ENCODE measurements around the gene MCOLN2.
"Not testable (repeated sequence)": the region's sequence is repeated elsewhere in the genome, so short reads cannot be mapped to it uniquely, and the experiment has no call there.

MCOLN2 gene

DNA sequence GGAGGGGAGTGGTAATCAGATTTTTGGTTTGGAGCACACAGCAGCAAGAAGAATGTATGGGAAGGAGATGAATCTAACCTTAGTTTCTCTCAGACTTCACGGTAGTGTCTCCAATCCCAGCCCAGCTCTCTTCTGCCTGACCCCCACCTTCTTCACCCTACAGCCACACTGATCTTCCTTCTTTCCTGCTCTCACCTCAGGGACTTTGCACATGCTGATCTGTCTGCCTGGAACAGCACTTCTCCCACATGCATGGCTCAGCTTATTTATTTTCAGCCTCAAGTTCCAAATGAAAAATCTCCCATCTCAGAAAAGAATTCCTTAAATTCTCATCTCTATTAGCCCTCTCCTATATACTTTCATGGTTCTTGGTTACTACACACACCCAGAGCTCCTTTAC lies 55.1 kb downstream of the MCOLN2 start:
- no peak for DNase-seq (ENCODE audit: low spot score)

GRCh38 chr1:84940481-84940880 lies 56.4 kb downstream of the MCOLN2 start:
- peak; percentile 72 for DNase-seq (ENCODE audit: low spot score)

GRCh38 chr1:84939761-84940160 lies 57.2 kb downstream of the MCOLN2 start:
- DNase-seq (ENCODE audit: low spot score) = no peak

- no peak for DNase-seq (ENCODE audit: low spot score)
Measured at GRCh38 chr1:84939151-84939550, 57.8 kb downstream of the MCOLN2 start.

DNA sequence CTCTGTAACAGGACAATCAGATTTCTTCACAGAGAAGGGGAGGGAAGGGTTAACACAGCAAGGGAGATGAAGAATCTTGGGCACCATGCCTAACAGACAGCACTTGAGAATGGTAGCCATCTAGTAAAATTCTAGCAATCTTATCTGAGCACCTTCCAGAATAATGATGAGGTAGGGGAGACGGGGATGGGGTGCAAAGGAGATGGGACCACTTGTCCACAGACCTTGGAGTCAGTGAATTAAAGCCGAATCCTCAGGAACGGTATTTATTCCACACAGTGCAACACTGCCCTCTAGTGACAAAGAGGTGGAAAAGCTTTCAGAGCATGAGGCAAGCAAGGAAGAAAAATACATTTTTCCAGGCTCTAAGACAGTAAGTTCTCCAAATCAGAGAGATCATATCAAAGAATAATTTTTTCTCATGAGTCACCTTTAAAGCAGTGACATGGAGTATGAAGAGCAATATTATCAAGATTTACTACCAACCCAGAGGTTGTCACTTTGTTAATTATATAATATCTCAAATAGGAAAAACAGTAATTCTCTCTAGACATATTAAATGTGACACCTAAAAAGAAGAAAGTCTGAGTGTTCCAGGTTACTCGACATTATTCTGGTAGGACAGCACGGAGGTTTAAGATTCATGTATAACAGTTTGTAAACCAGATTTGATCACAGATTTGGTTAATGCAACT lies 60.6 kb downstream of the MCOLN2 start:
- DNase-seq (ENCODE audit: low spot score) = peak; percentile 67

- DNase-seq (ENCODE audit: low spot score) = no peak
Measured at GRCh38 chr1:84933011-84933611, 63.8 kb downstream of the MCOLN2 start.

GRCh38 chr1:84930831-84931230 lies 66.1 kb downstream of the MCOLN2 start:
- no peak for DNase-seq (ENCODE audit: low spot score)

GRCh38 chr1:84930329-84930728 lies 66.6 kb downstream of the MCOLN2 start:
- DNase-seq (ENCODE audit: low spot score) = no peak

DNA sequence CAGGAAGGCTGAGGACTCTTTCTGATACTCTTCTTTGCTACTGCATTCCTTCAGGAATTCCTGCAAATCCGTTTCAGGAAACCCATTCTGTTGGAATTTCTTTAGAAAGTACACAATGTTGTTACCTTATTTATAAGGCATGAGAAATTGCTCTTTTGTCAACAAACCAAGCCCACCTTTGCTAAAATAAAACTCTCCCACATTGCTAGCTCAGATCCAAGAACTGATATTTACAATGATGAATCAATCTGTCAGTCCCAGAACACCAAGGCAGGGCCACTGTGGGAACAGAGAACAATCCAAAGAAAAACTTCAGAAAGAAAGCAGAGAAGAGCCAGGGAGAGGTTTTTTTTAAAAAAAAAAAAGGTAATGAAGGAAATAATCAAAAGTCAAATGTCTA lies 67.3 kb downstream of the MCOLN2 start:
- DNase-seq (ENCODE audit: low spot score) = no peak

DNA sequence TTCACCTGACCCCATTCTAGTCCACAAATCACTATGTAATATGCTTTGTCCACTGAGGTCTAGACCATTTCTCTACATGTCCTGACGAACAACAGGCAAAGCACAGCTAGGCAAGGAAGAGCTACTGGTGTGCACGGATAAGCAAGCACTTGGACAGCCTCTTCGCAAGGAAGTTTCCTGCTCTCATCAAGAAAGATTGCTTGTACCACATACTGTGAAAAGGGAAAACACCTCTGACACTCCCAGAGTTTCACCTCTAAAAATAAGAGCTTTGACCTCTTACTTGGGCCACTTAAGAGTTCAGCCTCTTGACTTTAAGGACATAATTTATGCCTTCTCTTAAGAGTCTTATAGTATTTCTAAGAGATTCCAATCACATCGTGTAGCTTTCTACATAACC lies 67.9 kb downstream of the MCOLN2 start:
- no peak for DNase-seq (ENCODE audit: low spot score)

DNA sequence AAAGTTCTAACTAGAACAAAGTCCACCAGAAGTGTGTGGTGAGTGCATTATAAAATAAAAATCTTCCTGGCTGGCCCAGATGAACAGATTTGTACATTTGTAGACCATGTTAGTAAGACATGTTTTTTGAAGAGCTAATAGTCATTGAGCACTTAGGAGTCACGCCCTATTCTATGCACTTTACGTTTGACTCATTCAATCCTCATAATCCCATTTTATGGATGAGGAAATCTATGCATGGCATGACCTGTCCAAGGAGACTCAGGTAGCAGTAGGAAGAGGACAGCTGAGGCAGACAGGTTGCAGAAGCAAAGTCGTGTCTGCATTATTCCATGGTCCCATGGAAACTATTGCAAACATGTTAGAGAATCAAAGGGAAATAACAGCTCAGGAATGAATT lies 73.6 kb downstream of the MCOLN2 start:
- DNase-seq (ENCODE audit: low spot score) = no peak

GRCh38 chr1:84920159-84920558 lies 76.8 kb downstream of the MCOLN2 start:
- DNase-seq (ENCODE audit: low spot score) = no peak

DNA sequence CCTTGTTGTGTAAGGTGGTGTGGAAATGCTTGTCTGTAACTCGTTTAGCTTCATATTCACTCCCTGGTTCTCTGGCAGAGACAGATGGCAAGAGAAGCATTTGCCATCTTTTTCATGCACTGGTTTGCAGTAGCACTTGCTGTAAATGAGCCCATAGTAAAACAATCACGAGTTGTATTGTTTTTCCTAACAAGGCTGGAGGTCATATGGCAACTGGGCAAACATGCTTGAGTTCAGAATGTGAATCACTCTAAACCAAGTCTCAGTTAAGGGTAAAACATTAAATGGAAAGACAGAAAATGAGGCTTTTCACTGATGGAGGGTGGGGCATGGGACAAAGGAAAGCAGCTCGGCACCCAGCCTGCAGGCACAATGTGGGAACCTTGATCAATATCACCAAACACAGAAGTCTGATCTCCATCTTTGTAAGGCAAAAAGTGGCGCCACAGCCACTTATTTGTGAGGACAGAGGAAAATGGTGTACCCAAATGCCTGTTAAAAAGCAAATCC lies 77.4 kb downstream of the MCOLN2 start:
- no peak for DNase-seq (ENCODE audit: low spot score)

DNA sequence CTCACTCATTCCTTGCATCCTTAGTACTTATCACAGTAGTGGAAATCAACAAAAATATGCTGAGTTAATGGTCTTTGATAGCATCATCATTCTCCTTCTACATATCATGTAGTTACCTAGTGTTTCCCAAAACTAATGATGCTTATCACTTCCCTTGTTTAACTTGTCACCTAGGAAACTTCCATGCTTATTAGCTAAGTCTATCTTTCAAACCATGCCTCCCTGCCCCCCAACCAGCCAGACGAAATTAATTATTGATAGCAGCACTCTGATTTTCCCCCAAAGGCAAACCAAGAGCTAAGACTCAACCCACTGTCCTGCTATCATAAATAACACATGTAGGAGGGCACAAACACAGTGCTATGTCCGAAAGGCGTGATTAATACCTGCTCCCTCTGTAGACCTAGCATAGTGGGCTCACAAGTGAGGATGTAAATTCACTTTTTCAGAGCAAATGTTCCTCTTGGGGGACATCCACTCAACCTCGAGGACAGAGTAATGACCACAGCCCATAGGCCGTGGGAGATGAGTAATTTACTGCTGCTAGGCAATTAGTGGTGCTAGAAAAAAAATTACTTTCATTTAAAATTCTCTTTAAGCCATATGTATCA lies 78.1 kb downstream of the MCOLN2 start:
- no peak for DNase-seq (ENCODE audit: low spot score)

GRCh38 chr1:84916897-84917296 lies 80.0 kb downstream of the MCOLN2 start:
- DNase-seq (ENCODE audit: low spot score) = no peak

GRCh38 chr1:84913555-84913892 lies 83.4 kb downstream of the MCOLN2 start:
- DNase-seq (ENCODE audit: low spot score) = no peak

DNA sequence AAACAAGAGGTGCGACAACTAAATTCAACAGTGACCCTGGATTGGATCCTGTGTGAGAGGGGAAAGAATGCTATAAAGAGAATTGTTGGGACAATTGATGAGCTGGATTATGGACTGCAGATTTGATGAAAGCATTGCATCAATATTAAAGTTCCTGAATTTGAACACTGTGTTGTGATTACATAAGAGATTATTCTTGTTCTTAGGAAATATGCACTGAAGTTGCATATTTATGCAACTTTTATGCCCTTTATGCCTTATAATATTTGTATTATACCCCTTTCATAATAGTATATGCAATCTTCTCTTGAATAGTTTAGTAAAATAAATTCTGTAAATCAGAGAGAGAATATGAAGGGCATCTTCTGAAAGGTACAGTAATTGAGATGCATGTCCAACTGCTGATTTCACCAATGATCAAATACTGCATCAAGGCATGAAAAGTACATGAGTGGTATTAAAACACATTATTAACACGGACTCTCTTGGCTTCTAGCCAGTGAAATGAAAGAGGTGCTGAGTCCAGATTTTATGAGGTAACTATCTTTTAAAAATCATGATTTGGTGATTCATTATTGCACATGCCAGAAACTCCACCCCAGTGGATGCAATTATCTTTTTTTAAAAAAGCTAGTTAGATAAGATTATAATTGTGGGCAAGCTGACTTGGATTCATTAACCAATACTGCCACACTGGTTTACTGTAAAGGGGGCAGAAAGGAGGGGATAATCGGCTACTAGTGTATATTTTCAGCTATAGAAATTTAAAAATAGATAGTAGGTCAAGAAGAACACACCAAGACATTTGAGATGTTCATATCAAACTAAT lies 84.0 kb downstream of the MCOLN2 start:
- no peak for DNase-seq (ENCODE audit: low spot score)

- not testable (repeated sequence) for DNase-seq (ENCODE audit: low spot score)
Measured at GRCh38 chr1:84908746-84909464, 88.0 kb downstream of the MCOLN2 start.

- DNase-seq (ENCODE audit: low spot score) = no peak
Measured at GRCh38 chr1:84907095-84907827, 89.7 kb downstream of the MCOLN2 start.

DNA sequence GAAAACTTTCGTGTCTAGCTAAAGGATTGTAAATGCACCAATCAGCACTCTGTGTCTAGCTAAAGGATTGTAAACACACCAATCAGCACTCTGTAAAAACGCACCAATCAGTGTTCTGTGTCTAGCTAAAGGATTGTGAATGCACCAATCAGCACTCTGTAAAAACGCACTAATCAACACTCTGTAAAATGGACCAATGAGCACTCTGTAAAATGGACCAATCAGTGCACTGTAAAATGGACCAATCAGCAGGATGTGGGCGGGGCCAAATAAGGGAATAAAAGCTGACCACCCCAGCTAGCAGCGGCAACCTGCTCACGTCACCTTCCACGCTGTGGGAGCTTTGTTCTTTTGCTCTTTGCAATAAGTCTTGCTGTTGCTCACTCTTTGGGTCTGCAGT lies 94.2 kb downstream of the MCOLN2 start:
- not testable (repeated sequence) for DNase-seq (ENCODE audit: low spot score)

DNA sequence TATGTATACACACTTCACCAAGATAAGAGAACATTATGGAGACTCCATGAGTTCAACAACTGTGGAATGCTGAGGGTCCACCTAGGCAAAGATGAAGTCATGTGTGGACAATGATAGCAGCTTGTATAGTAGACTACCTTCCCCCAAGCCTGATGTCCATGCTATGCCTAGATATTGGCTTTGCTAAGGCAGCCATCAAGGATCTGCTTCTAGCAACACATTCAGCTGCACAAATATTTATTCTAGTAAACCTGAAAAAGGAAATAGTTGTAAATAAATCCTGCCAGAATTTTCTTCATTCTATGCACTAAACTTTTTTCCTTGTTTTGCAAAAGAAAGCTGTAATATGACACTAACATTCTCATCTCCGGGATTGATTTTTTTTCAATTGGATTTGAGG lies 96.9 kb downstream of the MCOLN2 start:
- no peak for DNase-seq (ENCODE audit: low spot score)

Data from putamen (tissue), 1 donor.